K562 (cell line): Measurements from ENCODE around the gene ADPRH.

Experiments used
- BCL6 ChIP-seq: fragments of 250-450 bp; sonication (Bioruptor Pico); IDR thresholded peaks from 2 replicates; pipeline ENCODE4 v1.4.0; 2020
- BRF1 ChIP-seq: IDR thresholded peaks from 3 replicates; pipeline ENCODE4 v1.6.1; 2011; ENCODE audit warnings: borderline replicate concordance, mild to moderate bottlenecking; ENCODE audit not compliant: insufficient read length; ENCODE audit errors: extremely low read depth
- CHD4 ChIP-seq: fragments of 200-600 bp; sonication (generic); IDR thresholded peaks from 3 replicates; pipeline ENCODE4 v1.6.1; 2012; ENCODE audit warnings: low read depth, mild to moderate bottlenecking, mixed read lengths, low read length, inconsistent platforms; ENCODE audit not compliant: insufficient read depth, insufficient replicate concordance, poor library complexity, severe bottlenecking
- EP300 ChIP-seq: IDR thresholded peaks from 2 replicates; pipeline ENCODE4 v1.6.1; 2012; ENCODE audit warnings: low read length, improper control_type of control experiment
- JUN ChIP-seq, 2 experiments: sonication (generic) in 1 of 2; formaldehyde crosslinking in 1 of 2; IDR thresholded peaks; 2 replicates each; pipeline versions ENCODE4 v1.6.1 to v1.8.0; 2012 to 2022; ENCODE audit warnings: borderline replicate concordance in 2 of 2, mild to moderate bottlenecking in 2 of 2, improper control_type of control experiment in 1 of 2, low read depth in 1 of 2, low read length in 1 of 2, missing genetic modification reagents in 1 of 2
- MEIS2 ChIP-seq: fragments of 450-650 bp; IDR thresholded peaks from 2 replicates; pipeline ENCODE4 v1.6.1; 2014; ENCODE audit warnings: mild to moderate bottlenecking; ENCODE audit not compliant: partially characterized antibody
- NCOR1 ChIP-seq: fragments of 450-650 bp; IDR thresholded peaks from 2 replicates; pipeline ENCODE4 v1.6.1; 2016; ENCODE audit warnings: mild to moderate bottlenecking, moderate library complexity
- TF ChIP-seq, protein P1 (sequence below), 3 experiments: IDR thresholded peaks in 2 of 3; conservative IDR thresholded peaks in 1 of 3; 2 replicates each; pipeline ENCODE4 v1.5.1; 2011 to 2012; ENCODE audit warnings: low read length in 3 of 3, mild to moderate bottlenecking in 3 of 3, control low read depth in 2 of 3, improper control_type of control experiment in 1 of 3, inconsistent platforms in 1 of 3, low read depth in 1 of 3, mixed read lengths in 1 of 3, moderate library complexity in 1 of 3; ENCODE audit not compliant: insufficient read depth in 2 of 3
- TF ChIP-seq, protein P2 (sequence below), 2 experiments: fragments of 450-650 bp in 1 of 2; sonication (generic) in 1 of 2; formaldehyde crosslinking in 1 of 2; IDR thresholded peaks in 1 of 2; conservative IDR thresholded peaks in 1 of 2; 2 replicates each; pipeline versions ENCODE4 v1.6.1 to v1.8.1; 2016 to 2023; ENCODE audit warnings: mild to moderate bottlenecking in 2 of 2, moderate library complexity in 2 of 2, inconsistent platforms in 1 of 2, missing genetic modification reagents in 1 of 2

DNA sequence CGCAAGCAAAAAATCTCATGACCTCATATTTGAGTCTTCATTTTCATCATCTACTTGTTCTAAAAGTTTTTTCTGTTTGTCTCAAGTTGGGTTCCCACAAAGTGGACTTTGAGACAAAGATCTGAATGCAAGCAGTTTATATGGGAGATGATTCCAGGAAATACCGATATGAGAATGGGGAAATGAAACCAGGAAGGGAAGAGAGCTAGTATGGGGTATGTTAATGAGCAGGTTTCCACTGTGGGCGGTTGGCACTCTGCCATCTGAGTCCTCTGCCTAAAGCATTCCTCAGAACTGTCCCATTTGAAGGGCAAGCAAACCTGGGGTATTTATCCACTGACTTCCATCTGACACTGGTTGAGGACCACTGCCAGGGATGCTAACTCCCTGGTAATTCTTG is 8.8 kb downstream of the ADPRH start:
- no peak for TF ChIP-seq BCL6 (CRISPR knock-in tag)
- no peak for TF ChIP-seq EP300
- TF ChIP-seq, protein P1, sequence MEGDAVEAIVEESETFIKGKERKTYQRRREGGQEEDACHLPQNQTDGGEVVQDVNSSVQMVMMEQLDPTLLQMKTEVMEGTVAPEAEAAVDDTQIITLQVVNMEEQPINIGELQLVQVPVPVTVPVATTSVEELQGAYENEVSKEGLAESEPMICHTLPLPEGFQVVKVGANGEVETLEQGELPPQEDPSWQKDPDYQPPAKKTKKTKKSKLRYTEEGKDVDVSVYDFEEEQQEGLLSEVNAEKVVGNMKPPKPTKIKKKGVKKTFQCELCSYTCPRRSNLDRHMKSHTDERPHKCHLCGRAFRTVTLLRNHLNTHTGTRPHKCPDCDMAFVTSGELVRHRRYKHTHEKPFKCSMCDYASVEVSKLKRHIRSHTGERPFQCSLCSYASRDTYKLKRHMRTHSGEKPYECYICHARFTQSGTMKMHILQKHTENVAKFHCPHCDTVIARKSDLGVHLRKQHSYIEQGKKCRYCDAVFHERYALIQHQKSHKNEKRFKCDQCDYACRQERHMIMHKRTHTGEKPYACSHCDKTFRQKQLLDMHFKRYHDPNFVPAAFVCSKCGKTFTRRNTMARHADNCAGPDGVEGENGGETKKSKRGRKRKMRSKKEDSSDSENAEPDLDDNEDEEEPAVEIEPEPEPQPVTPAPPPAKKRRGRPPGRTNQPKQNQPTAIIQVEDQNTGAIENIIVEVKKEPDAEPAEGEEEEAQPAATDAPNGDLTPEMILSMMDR (IDR thresholded peaks at IDR 0.05 in 2 of 3, conservative IDR thresholded peaks at IDR 0.05 in 1 of 3; ENCODE audit: insufficient read depth in 2 of 3, low read depth in 1 of 3, low read length in 3 of 3): no peak
- TF ChIP-seq, protein P2, sequence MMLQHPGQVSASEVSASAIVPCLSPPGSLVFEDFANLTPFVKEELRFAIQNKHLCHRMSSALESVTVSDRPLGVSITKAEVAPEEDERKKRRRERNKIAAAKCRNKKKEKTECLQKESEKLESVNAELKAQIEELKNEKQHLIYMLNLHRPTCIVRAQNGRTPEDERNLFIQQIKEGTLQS (IDR thresholded peaks at IDR 0.05): no peak
- TF ChIP-seq, protein P2 (CRISPR knock-in tag; conservative IDR thresholded peaks at IDR 0.05): no peak
- TF ChIP-seq BRF1: no peak
- TF ChIP-seq MEIS2: no peak
- TF ChIP-seq JUN (IDR thresholded peaks at IDR 0.05; ENCODE audit: borderline replicate concordance, low read depth, low read length): no peak
- no peak for TF ChIP-seq JUN (CRISPR knock-in tag; IDR thresholded peaks at IDR 0.05; ENCODE audit: borderline replicate concordance)
- TF ChIP-seq NCOR1: no peak
- TF ChIP-seq CHD4: no peak
